Breast epithelium (tissue), 3 donors: ENCODE results near the gene CYB561.

Experiments
- POLR2A ChIP-seq: fragments of 450-650 bp; IDR thresholded peaks from one replicate; pipeline ENCODE4 v1.6.1; 2016; ENCODE audit warnings: antibody characterized with exemption, mild to moderate bottlenecking, moderate library complexity
- TF ChIP-seq, protein P1 (sequence below), 3 donors: fragments of 450-650 bp; IDR thresholded peaks; one replicate each; pipeline ENCODE4 v1.5.1; 2016 to 2017; ENCODE audit warnings: antibody characterized with exemption in 3 of 3, mild to moderate bottlenecking in 3 of 3, moderate library complexity in 3 of 3

DNA sequence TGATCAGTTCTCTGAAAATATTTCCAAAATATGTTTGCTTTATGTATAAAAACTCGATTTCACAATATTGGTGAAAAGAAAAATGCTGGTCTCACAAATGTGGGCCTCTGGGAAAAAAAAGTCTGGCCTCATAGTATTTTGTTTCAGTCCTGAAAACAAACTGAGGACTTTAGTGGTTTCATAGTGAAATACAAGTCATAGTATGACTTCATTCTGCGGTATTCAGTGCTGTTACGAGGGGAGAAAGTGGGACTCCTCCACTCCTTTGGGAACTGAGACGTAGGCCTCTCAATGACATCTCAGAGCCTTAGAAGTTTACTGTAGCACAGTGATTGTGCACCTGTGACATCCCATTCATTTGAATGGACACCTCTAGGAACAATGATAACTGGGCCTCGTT, 56.0 kb downstream of the CYB561 start:
- TF ChIP-seq POLR2A: no peak
- TF ChIP-seq, protein P1, sequence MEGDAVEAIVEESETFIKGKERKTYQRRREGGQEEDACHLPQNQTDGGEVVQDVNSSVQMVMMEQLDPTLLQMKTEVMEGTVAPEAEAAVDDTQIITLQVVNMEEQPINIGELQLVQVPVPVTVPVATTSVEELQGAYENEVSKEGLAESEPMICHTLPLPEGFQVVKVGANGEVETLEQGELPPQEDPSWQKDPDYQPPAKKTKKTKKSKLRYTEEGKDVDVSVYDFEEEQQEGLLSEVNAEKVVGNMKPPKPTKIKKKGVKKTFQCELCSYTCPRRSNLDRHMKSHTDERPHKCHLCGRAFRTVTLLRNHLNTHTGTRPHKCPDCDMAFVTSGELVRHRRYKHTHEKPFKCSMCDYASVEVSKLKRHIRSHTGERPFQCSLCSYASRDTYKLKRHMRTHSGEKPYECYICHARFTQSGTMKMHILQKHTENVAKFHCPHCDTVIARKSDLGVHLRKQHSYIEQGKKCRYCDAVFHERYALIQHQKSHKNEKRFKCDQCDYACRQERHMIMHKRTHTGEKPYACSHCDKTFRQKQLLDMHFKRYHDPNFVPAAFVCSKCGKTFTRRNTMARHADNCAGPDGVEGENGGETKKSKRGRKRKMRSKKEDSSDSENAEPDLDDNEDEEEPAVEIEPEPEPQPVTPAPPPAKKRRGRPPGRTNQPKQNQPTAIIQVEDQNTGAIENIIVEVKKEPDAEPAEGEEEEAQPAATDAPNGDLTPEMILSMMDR (IDR thresholded peaks at IDR 0.05): no peak
